Measurements from ENCODE around the gene CLDN22.

GRCh38 chr4:183303301-183303700 is 16.8 kb downstream of the CLDN22 start:
- no peak for TF ChIP-seq YY1 (tag by site-specific recombination; IDR thresholded peaks at IDR 0.05)
- no peak for TF ChIP-seq ZBTB20 (tag by site-specific recombination; IDR thresholded peaks at IDR 0.05)
- no peak for TF ChIP-seq REST (tag by site-specific recombination; IDR thresholded peaks at IDR 0.05)
- TF ChIP-seq GLI4 (tag by site-specific recombination; IDR thresholded peaks at IDR 0.05), result no peak
- TF ChIP-seq ZNF510 (tag by site-specific recombination; IDR thresholded peaks at IDR 0.05; ENCODE audit: insufficient replicate concordance), result no peak
- TF ChIP-seq ZNF549 (tag by site-specific recombination; IDR thresholded peaks at IDR 0.05), result no peak
- TF ChIP-seq ZNF266 (tag by site-specific recombination; IDR thresholded peaks at IDR 0.05; ENCODE audit: low read depth), result no peak
- no peak for TF ChIP-seq KLF1 (tag by site-specific recombination; IDR thresholded peaks at IDR 0.05)
- no peak for TF ChIP-seq ZNF26 (tag by site-specific recombination; IDR thresholded peaks at IDR 0.05)
- no peak for TF ChIP-seq ZNF639 (tag by site-specific recombination; IDR thresholded peaks at IDR 0.05)
- TF ChIP-seq CTCF (tag by site-specific recombination; IDR thresholded peaks at IDR 0.05), result no peak
- TF ChIP-seq MYNN (tag by site-specific recombination; IDR thresholded peaks at IDR 0.05; ENCODE audit: borderline replicate concordance), result no peak
